Measurements from ENCODE around the gene TRIM67. TPM values are rescaled to one million over a fixed set of nuclear protein-coding genes. Genes with fewer than 3 reads are reported as not detected.

Gene TRIM67
- total and polyA plus RNA-seq, 2 experiments from 2014 or later, result not detected

GRCh38 chr1:231203259-231204057 is 41.6 kb downstream of the TRIM67 start:
- Histone ChIP-seq H3K27ac (no peak overlapping the region), H3F3A (ENCODE audit: insufficient read depth) (no peaks in the 10 kb centered on the region), H3K79me2 (ENCODE audit: insufficient read depth) (no peaks in the 10 kb centered on the region), H3K4me3 (no peak overlapping the region), H3K4me1 (ENCODE audit: insufficient read depth) (no peaks in the 10 kb centered on the region), H3K9me3 (ENCODE audit: low read depth) (no peaks in the 10 kb centered on the region), H3K9ac (no peak overlapping the region), H3K36me3 (ENCODE audit: low read depth) (no peaks in the 10 kb centered on the region), H3K4me2 (ENCODE audit: unreplicated experiment) (no peak overlapping the region), H3K9me2 (ENCODE audit: insufficient read depth) (no peaks in the 10 kb centered on the region), H3K27me3 (replicated peaks; ENCODE audit: insufficient read depth) (no peaks in the 10 kb centered on the region; the same call in 1 of the 2 replicates), H2AFZ (no peak overlapping the region), H4K20me1 (ENCODE audit: insufficient read depth) (no peaks in the 10 kb centered on the region)
- no peak for TF ChIP-seq EZH2phosphoT487 (IDR thresholded peaks at IDR 0.05; ENCODE audit: insufficient read depth, low read depth)
- no peak for TF ChIP-seq EZH2 (IDR thresholded peaks at IDR 0.05; ENCODE audit: insufficient read depth, poor library complexity, severe bottlenecking)
- in situ Hi-C loops (cut with MboI), result loop anchor here (10.0 to 25.0 kb wide), 2 partner anchors 266 to 409 kb away; no protein-coding TSS in a partner anchor
- WGBS, 2 experiments (ENCODE audit: low coverage in 1 of 2, low lambda C conversion rate in 2 of 2, missing lambda C conversion rate in 2 of 2), result 44 to 51% methylated on average over 18 to 21 of the region's 21 CpGs
- DNase-seq, result no peak

- no peak overlapping the region for H2AFZ ChIP-seq
- no peaks in the 10 kb centered on the region for H3K79me2 ChIP-seq (ENCODE audit: insufficient read depth)
- H3K27me3 ChIP-seq (replicated peaks; ENCODE audit: insufficient read depth), result no peaks in the 10 kb centered on the region; the same call in 1 of the 2 replicates
- WGBS, 2 experiments (ENCODE audit: low coverage in 1 of 2, low lambda C conversion rate in 2 of 2, missing lambda C conversion rate in 2 of 2), result 49 to 50% methylated on average over 8 of the region's 8 CpGs
- no peaks in the 10 kb centered on the region for H3K9me2 ChIP-seq (ENCODE audit: insufficient read depth)
- H3K27ac ChIP-seq, result no peak overlapping the region
- no peak overlapping the region for H3K9ac ChIP-seq
- H4K20me1 ChIP-seq (ENCODE audit: insufficient read depth), result no peaks in the 10 kb centered on the region
- no peak for DNase-seq
- H3F3A ChIP-seq (ENCODE audit: insufficient read depth), result no peaks in the 10 kb centered on the region
- no peak overlapping the region for H3K4me2 ChIP-seq (ENCODE audit: unreplicated experiment)
- no peaks in the 10 kb centered on the region for H3K36me3 ChIP-seq (ENCODE audit: low read depth)
- no peaks in the 10 kb centered on the region for H3K9me3 ChIP-seq (ENCODE audit: low read depth)
- no peaks in the 10 kb centered on the region for H3K4me1 ChIP-seq (ENCODE audit: insufficient read depth)
- in situ Hi-C loops (cut with MboI), result loop anchor here (10.0 to 25.0 kb wide), 2 partner anchors 270 to 412 kb away; no protein-coding TSS in a partner anchor
- no peak overlapping the region for H3K4me3 ChIP-seq
- TF ChIP-seq EZH2phosphoT487 (IDR thresholded peaks at IDR 0.05; ENCODE audit: insufficient read depth, low read depth) (no peak), EZH2 (IDR thresholded peaks at IDR 0.05; ENCODE audit: insufficient read depth, poor library complexity, severe bottlenecking) (no peak)
Measured at GRCh38 chr1:231206856-231207255, 45.0 kb downstream of the TRIM67 start.

GRCh38 chr1:231207437-231207836 is 45.6 kb downstream of the TRIM67 start:
- TF ChIP-seq EZH2phosphoT487 (IDR thresholded peaks at IDR 0.05; ENCODE audit: insufficient read depth, low read depth), result no peak
- TF ChIP-seq EZH2 (IDR thresholded peaks at IDR 0.05; ENCODE audit: insufficient read depth, poor library complexity, severe bottlenecking), result no peak
- WGBS, 2 experiments (ENCODE audit: low coverage in 1 of 2, low lambda C conversion rate in 2 of 2, missing lambda C conversion rate in 2 of 2), result 68 to 72% methylated on average over 3 of the region's 3 CpGs
- in situ Hi-C loops (cut with MboI), result loop anchor here (10.0 to 25.0 kb wide), 2 partner anchors 270 to 413 kb away; no protein-coding TSS in a partner anchor
- Histone ChIP-seq H2AFZ (no peak overlapping the region), H3K27me3 (replicated peaks; ENCODE audit: insufficient read depth) (peaks cover 4% of the 10 kb centered on the region), H3K79me2 (ENCODE audit: insufficient read depth) (no peaks in the 10 kb centered on the region), H3K36me3 (ENCODE audit: low read depth) (no peaks in the 10 kb centered on the region), H3K4me1 (ENCODE audit: insufficient read depth) (no peaks in the 10 kb centered on the region), H3K4me3 (no peak overlapping the region), H3K9ac (no peak overlapping the region), H3F3A (ENCODE audit: insufficient read depth) (no peaks in the 10 kb centered on the region), H4K20me1 (ENCODE audit: insufficient read depth) (no peaks in the 10 kb centered on the region), H3K4me2 (ENCODE audit: unreplicated experiment) (no peak overlapping the region), H3K9me2 (ENCODE audit: insufficient read depth) (no peaks in the 10 kb centered on the region), H3K9me3 (ENCODE audit: low read depth) (no peaks in the 10 kb centered on the region), H3K27ac (no peak overlapping the region)
- DNase-seq, result no peak

GRCh38 chr1:231208980-231209379 is 47.1 kb downstream of the TRIM67 start:
- Histone ChIP-seq H3K9me2 (ENCODE audit: insufficient read depth) (no peaks in the 10 kb centered on the region), H3K27me3 (replicated peaks; ENCODE audit: insufficient read depth) (peaks cover 12% of the 10 kb centered on the region; the same call in 1 of the 2 replicates), H3K27ac (no peak overlapping the region), H3K9ac (no peak overlapping the region), H3K4me3 (no peak overlapping the region), H3K4me2 (ENCODE audit: unreplicated experiment) (no peak overlapping the region), H3K79me2 (ENCODE audit: insufficient read depth) (no peaks in the 10 kb centered on the region), H4K20me1 (ENCODE audit: insufficient read depth) (no peaks in the 10 kb centered on the region), H3K4me1 (ENCODE audit: insufficient read depth) (no peaks in the 10 kb centered on the region), H3F3A (ENCODE audit: insufficient read depth) (no peaks in the 10 kb centered on the region), H2AFZ (no peak overlapping the region), H3K9me3 (ENCODE audit: low read depth) (no peaks in the 10 kb centered on the region), H3K36me3 (ENCODE audit: low read depth) (no peaks in the 10 kb centered on the region)
- no peak for DNase-seq
- WGBS, 2 experiments (ENCODE audit: low coverage in 1 of 2, low lambda C conversion rate in 2 of 2, missing lambda C conversion rate in 2 of 2), result 77 to 80% methylated on average over 13 to 14 of the region's 14 CpGs
- in situ Hi-C loops (cut with MboI), result loop anchor here (10.0 to 25.0 kb wide), 2 partner anchors 272 to 414 kb away; no protein-coding TSS in a partner anchor
- TF ChIP-seq EZH2phosphoT487 (IDR thresholded peaks at IDR 0.05; ENCODE audit: insufficient read depth, low read depth) (no peak), EZH2 (IDR thresholded peaks at IDR 0.05; ENCODE audit: insufficient read depth, poor library complexity, severe bottlenecking) (no peak)
